Activated CD8-positive, alpha-beta memory T cell treated with anti-CD3 and anti-CD28 coated beads for 48 hours (primary cell): Measurements from ENCODE around the gene SNUPN.
"Not testable (repeated sequence)": the region's sequence is repeated elsewhere in the genome, so short reads cannot be mapped to it uniquely, and the experiment has no call there.

Source experiments
- DNase-seq, 3 experiments: peaks; one replicate each; pipeline ENCODE4 v3.0.0-alpha.2; 2020; ENCODE audit warnings: low read depth in 2 of 3, low spot score in 2 of 3

Gene SNUPN

GRCh38 chr15:75584121-75584520 lies 41.4 kb downstream of the SNUPN start:
- no peak for DNase-seq

- DNase-seq: no peak
Measured at GRCh38 chr15:75583701-75584100, 41.8 kb downstream of the SNUPN start.

- DNase-seq: not testable (repeated sequence)
Measured at GRCh38 chr15:75582943-75583342, 42.6 kb downstream of the SNUPN start.

- DNase-seq: peak; percentile 53 to 60 (median 55)
Measured at GRCh38 chr15:75578948-75579920, 46.3 kb downstream of the SNUPN start, which contains the start of gene PTPN9. Gene PTPN9 (minus strand): TSS chr15:75579315. CDS start chr15:75578776, 539 bp downstream.

- DNase-seq: peak in 1 of 3 experiments; percentile 11
Measured at GRCh38 chr15:75578173-75578947, 47.2 kb downstream of the SNUPN start.

- DNase-seq: no peak
Measured at GRCh38 chr15:75577401-75578172, 47.9 kb downstream of the SNUPN start.

GRCh38 chr15:75573648-75574384 lies 51.7 kb downstream of the SNUPN start:
- no peak for DNase-seq

- DNase-seq: no peak
Measured at GRCh38 chr15:75570126-75570845, 55.2 kb downstream of the SNUPN start.

- DNase-seq: no peak
Measured at GRCh38 chr15:75565062-75565970, 60.2 kb downstream of the SNUPN start.

GRCh38 chr15:75561888-75562287 lies 63.6 kb downstream of the SNUPN start:
- DNase-seq: no peak

GRCh38 chr15:75559360-75559759 lies 66.2 kb downstream of the SNUPN start:
- DNase-seq: not testable (repeated sequence)

GRCh38 chr15:75558955-75559354 lies 66.6 kb downstream of the SNUPN start:
- DNase-seq: not testable (repeated sequence)

- no peak for DNase-seq
Measured at GRCh38 chr15:75554717-75555116, 70.8 kb downstream of the SNUPN start.

GRCh38 chr15:75553659-75554058 lies 71.9 kb downstream of the SNUPN start:
- DNase-seq: no peak

GRCh38 chr15:75551091-75551490 lies 74.4 kb downstream of the SNUPN start:
- DNase-seq: no peak
